GM06990 (cell line): ENCODE data around the gene NANOG.
"Not testable (repeated sequence)": the region's sequence is repeated elsewhere in the genome, so short reads cannot be mapped to it uniquely, and the experiment has no call there.

ENCODE experiments used
- DNase-seq: peaks from one replicate; pipeline ENCODE4 v3.0.0-alpha.2; 2011; ENCODE audit not compliant: insufficient read length; ENCODE audit errors: extremely low read depth
- H3K27me3 ChIP-seq: replicated peaks from 2 replicates; pipeline ENCODE4 v1.6.0; 2011; ENCODE audit warnings: low read length; ENCODE audit not compliant: control insufficient read depth, insufficient read depth
- H3K36me3 ChIP-seq: 2 replicates; pipeline ENCODE4 v1.5.1; 2011; ENCODE audit warnings: low read length; ENCODE audit not compliant: control insufficient read depth, insufficient read depth
- H3K4me3 ChIP-seq: replicated peaks from 2 replicates; pipeline ENCODE4 v1.5.1; 2011; ENCODE audit warnings: low read depth, mild to moderate bottlenecking, control low read depth, low read length
- TF ChIP-seq, protein P1 (sequence below): IDR thresholded peaks from 2 replicates; pipeline ENCODE4 v1.5.1; 2011; ENCODE audit warnings: low read length, control low read depth, mild to moderate bottlenecking, inconsistent platforms; ENCODE audit not compliant: insufficient read depth, poor library complexity, severe bottlenecking

NANOG gene

GRCh38 chr12:7844116-7844515, 54.9 kb downstream of the NANOG start:
- Histone ChIP-seq H3K27me3 (no peaks in the 10 kb centered on the region), H3K4me3 (no peak overlapping the region), H3K36me3 (no peaks in the 10 kb centered on the region)
- no peak for DNase-seq
- TF ChIP-seq, protein P1, sequence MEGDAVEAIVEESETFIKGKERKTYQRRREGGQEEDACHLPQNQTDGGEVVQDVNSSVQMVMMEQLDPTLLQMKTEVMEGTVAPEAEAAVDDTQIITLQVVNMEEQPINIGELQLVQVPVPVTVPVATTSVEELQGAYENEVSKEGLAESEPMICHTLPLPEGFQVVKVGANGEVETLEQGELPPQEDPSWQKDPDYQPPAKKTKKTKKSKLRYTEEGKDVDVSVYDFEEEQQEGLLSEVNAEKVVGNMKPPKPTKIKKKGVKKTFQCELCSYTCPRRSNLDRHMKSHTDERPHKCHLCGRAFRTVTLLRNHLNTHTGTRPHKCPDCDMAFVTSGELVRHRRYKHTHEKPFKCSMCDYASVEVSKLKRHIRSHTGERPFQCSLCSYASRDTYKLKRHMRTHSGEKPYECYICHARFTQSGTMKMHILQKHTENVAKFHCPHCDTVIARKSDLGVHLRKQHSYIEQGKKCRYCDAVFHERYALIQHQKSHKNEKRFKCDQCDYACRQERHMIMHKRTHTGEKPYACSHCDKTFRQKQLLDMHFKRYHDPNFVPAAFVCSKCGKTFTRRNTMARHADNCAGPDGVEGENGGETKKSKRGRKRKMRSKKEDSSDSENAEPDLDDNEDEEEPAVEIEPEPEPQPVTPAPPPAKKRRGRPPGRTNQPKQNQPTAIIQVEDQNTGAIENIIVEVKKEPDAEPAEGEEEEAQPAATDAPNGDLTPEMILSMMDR = no peak

GRCh38 chr12:7847226-7848097, 58.3 kb downstream of the NANOG start:
- DNase-seq, H3K4me3 ChIP-seq: not testable (repeated sequence)

GRCh38 chr12:7848098-7848422, 58.9 kb downstream of the NANOG start:
- not testable (repeated sequence) for H3K4me3 ChIP-seq, H3K27me3 ChIP-seq, DNase-seq, H3K36me3 ChIP-seq

More at GRCh38 chr12:7847226-7848097, 58.3 kb downstream of the NANOG start:
- not testable (repeated sequence) for H3K27me3 ChIP-seq, H3K36me3 ChIP-seq
